GM12878 (cell line): ENCODE data around the gene NTM. TPM values are rescaled to one million over a fixed set of nuclear protein-coding genes. Genes with fewer than 3 reads are reported as not detected.

ENCODE experiments used
- ATAC-seq: fragments of 200-7000 bp; cut with Tn5 transposase; 3 replicates; pipeline ENCODE4 v1.9.1; 2020; ENCODE audit warnings: mild to moderate bottlenecking, moderate library complexity
- BruUV-seq: library from RNA; stranded (reverse); fragments of 400-500 nt; replicated peaks from 2 replicates; lab custom pipeline; 2021; lab: Mats Ljungman, UMichigan
- CTCF ChIA-PET: fragments of 300-600 bp; sonication (Branson Sonifier 250); formaldehyde crosslinking; extraction: SDS; loops from one replicate; lab custom pipeline; 2021; ENCODE audit warnings: inconsistent platforms; lab: Yijun Ruan, JAX
- POLR2A ChIA-PET: fragments of 350-600 bp; formaldehyde crosslinking; extraction: SDS; loops from one replicate; lab custom pipeline; 2021; ENCODE audit warnings: inconsistent platforms; lab: Charles Lee
- RAD21 ChIA-PET: fragments of 300-600 bp; sonication (Branson Sonifier 250); formaldehyde crosslinking; loops from one replicate; lab custom pipeline; 2023; ENCODE audit warnings: antibody characterized with exemption; ENCODE audit not compliant: unreplicated experiment; lab: Charles Lee
- SMC1A ChIA-PET: fragments of 300-600 bp; sonication (Branson Sonifier 250); formaldehyde crosslinking; loops from one replicate; lab custom pipeline; 2023; ENCODE audit not compliant: unreplicated experiment, uncharacterized antibody; lab: Charles Lee
- DNase-seq: peaks from one replicate; pipeline ENCODE4 v3.0.0-alpha.2; 2011; ENCODE audit warnings: low read depth, low spot score
- FAIRE-seq: peaks from 3 replicates; lab custom pipeline; 2011; peaks lifted over from hg19 to GRCh38; lab: Jason Lieb, UNC
- H2AFZ ChIP-seq: 2 replicates; pipeline ENCODE4 v1.6.0; 2011; ENCODE audit warnings: low read depth, low read length, control low read depth; ENCODE audit not compliant: control insufficient read depth
- H3K27ac ChIP-seq: 2 replicates; pipeline ENCODE4 v1.5.1; 2011; ENCODE audit warnings: control low read depth; ENCODE audit not compliant: control insufficient read depth, insufficient read depth
- H3K27me3 ChIP-seq, 2 experiments: replicated peaks in 1 of 2; 2 replicates each; pipeline versions ENCODE4 v1.6.0 to v1.6.1; 2011; ENCODE audit warnings: low read length in 1 of 2; ENCODE audit not compliant: control insufficient read depth in 2 of 2, insufficient read depth in 2 of 2
- H3K36me3 ChIP-seq, 2 experiments: 2 replicates each; pipeline ENCODE4 v1.5.1; 2011; ENCODE audit warnings: low read length in 1 of 2; ENCODE audit not compliant: control insufficient read depth in 2 of 2, insufficient read depth in 2 of 2
- H3K4me1 ChIP-seq: 2 replicates; pipeline ENCODE4 v1.6.1; 2011; ENCODE audit warnings: mild to moderate bottlenecking, low read length, moderate library complexity, mixed read lengths; ENCODE audit not compliant: control insufficient read depth, insufficient read depth
- H3K4me2 ChIP-seq: 2 replicates; pipeline ENCODE4 v1.6.0; 2011; ENCODE audit warnings: control low read depth; ENCODE audit not compliant: control insufficient read depth, insufficient read depth
- H3K4me3 ChIP-seq: fragments of 200-600 bp; sonication (generic); 2 replicates; pipeline ENCODE4 v1.5.1; 2016
- H3K79me2 ChIP-seq: 2 replicates; pipeline ENCODE4 v1.6.0; 2011; ENCODE audit warnings: low read length; ENCODE audit not compliant: control insufficient read depth, insufficient read depth
- H3K9ac ChIP-seq: 2 replicates; pipeline ENCODE4 v1.8.0; 2011; ENCODE audit warnings: low read length, control low read depth, mixed read lengths; ENCODE audit not compliant: control insufficient read depth, insufficient read depth
- H3K9me3 ChIP-seq: replicated peaks from 3 replicates; pipeline ENCODE4 v1.5.1; 2011; ENCODE audit warnings: mild to moderate bottlenecking, low read length; ENCODE audit not compliant: control insufficient read depth, insufficient read depth
- H4K20me1 ChIP-seq: 2 replicates; pipeline ENCODE4 v1.6.0; 2011; ENCODE audit not compliant: control insufficient read depth, insufficient read depth
- ZNF274 ChIP-seq: IDR thresholded peaks from one replicate; pipeline ENCODE4 v1.8.0; 2011; ENCODE audit not compliant: insufficient read length, insufficient read depth
- ZNF384 ChIP-seq: IDR thresholded peaks from 2 replicates; pipeline ENCODE4 v1.6.1; 2012; ENCODE audit warnings: low read depth, mild to moderate bottlenecking, low read length, improper control_type of control experiment, borderline replicate concordance
- WGBS: methylation state at CpG from one replicate; pipeline ENCODE4 v1.1.6; 2016; ENCODE audit warnings: low lambda C conversion rate; ENCODE audit not compliant: insufficient replicate concordance, insufficient coverage; ENCODE audit errors: missing lambda C conversion rate; 5-methylcytosine and 5-hydroxymethylcytosine counted together
- in situ Hi-C: fragments of 300-500 bp; cut with MboI; formaldehyde crosslinking; loops from 9 replicates; pipeline ENCODE4 v1.14.3; 2018; ENCODE audit warnings: mixed read lengths
- intact Hi-C: fragments of 100-400 bp; cut with micrococcal nuclease; formaldehyde crosslinking; loops from one replicate; pipeline ENCODE4 v1.14.2; 2022; ENCODE audit not compliant: unreplicated experiment
- polyA plus RNA-seq, 11 experiments: library from polyadenylated mRNA; depleted of rRNA in 4 of 11; unstranded in 6 of 11; stranded (reverse) in 5 of 11; fragments of >200 nt; fragmentation: Nextera tagmentation in 4 of 11; fragmentation: Illumina TruSeq in 1 of 11; extraction: Ambion mirVana in 4 of 11; extraction: Trizol in 1 of 11; gene quantifications; 1 replicate in 1 of 11; 2 replicates in 10 of 11; pipeline versions ENCODE4 v1.2.1 to v1.2.3, GENCODE V29; 2011 to 2016; ENCODE audit warnings: inconsistent platforms in 2 of 11, missing spikeins in 2 of 11, low read depth in 1 of 11
- total RNA-seq, 4 experiments: library from RNA; depleted of rRNA in 3 of 4; stranded (reverse); fragments of >200 nt in 3 of 4; fragmentation: Illumina TruSeq in 1 of 4; extraction: Trizol in 1 of 4; gene quantifications; 2 replicates each; pipeline versions ENCODE4 v1.2.1 to v1.2.3, GENCODE V29; 2013 to 2021
- TF ChIP-seq, protein P1 (sequence below): fragments of 450-650 bp; IDR thresholded peaks from 2 replicates; pipeline ENCODE4 v1.6.1; 2016; ENCODE audit warnings: mild to moderate bottlenecking, moderate library complexity, borderline replicate concordance
- TF ChIP-seq, protein P2 (sequence below): IDR thresholded peaks from 2 replicates; pipeline ENCODE4 v1.6.1; 2012; ENCODE audit warnings: low read depth, low read length, improper control_type of control experiment

Gene NTM
- total and polyA plus RNA-seq, 10 of the 15 experiments (the other 5 are each of a cell fraction or from before 2014, with no cell fraction given), result not detected

DNA sequence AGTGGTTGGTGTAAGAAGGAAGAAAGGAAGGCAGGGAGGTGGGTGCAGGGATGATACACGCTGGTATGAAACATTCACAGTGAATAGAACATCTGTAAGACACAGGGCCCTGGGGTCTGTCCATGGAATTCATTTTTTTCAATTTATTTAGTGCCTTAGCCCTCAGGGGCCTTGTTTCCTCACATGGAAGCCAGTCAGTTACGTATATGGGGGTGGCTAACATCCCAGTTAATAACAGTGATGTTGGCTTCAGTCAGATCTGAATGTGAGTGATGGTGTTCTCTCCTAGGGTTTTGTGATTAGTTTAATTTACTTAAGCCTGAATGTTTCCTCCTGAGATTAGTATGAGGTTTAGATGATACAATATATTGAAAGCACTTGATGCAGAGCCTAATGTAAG is 577.1 kb downstream of the NTM start:
- no peak overlapping the region for H3K4me2 ChIP-seq
- H3K36me3 ChIP-seq, result no peaks in the 10 kb centered on the region
- H3K27ac ChIP-seq, result no peak overlapping the region
- in situ Hi-C loops, result no loop called here
- no peak overlapping the region for H3K9ac ChIP-seq
- H3K9me3 ChIP-seq, result no peaks in the 10 kb centered on the region
- H3K79me2 ChIP-seq, result no peaks in the 10 kb centered on the region
- BruUV-seq, result no TSS peak
- 6% methylated on average over 2 of the region's 2 CpGs for WGBS
- POLR2A ChIA-PET, result no interaction called here
- CTCF ChIA-PET, result no interaction called here
- ATAC-seq, result no peak
- H3K4me1 ChIP-seq, result no peaks in the 10 kb centered on the region
- no peak for DNase-seq
- TF ChIP-seq, protein P1, sequence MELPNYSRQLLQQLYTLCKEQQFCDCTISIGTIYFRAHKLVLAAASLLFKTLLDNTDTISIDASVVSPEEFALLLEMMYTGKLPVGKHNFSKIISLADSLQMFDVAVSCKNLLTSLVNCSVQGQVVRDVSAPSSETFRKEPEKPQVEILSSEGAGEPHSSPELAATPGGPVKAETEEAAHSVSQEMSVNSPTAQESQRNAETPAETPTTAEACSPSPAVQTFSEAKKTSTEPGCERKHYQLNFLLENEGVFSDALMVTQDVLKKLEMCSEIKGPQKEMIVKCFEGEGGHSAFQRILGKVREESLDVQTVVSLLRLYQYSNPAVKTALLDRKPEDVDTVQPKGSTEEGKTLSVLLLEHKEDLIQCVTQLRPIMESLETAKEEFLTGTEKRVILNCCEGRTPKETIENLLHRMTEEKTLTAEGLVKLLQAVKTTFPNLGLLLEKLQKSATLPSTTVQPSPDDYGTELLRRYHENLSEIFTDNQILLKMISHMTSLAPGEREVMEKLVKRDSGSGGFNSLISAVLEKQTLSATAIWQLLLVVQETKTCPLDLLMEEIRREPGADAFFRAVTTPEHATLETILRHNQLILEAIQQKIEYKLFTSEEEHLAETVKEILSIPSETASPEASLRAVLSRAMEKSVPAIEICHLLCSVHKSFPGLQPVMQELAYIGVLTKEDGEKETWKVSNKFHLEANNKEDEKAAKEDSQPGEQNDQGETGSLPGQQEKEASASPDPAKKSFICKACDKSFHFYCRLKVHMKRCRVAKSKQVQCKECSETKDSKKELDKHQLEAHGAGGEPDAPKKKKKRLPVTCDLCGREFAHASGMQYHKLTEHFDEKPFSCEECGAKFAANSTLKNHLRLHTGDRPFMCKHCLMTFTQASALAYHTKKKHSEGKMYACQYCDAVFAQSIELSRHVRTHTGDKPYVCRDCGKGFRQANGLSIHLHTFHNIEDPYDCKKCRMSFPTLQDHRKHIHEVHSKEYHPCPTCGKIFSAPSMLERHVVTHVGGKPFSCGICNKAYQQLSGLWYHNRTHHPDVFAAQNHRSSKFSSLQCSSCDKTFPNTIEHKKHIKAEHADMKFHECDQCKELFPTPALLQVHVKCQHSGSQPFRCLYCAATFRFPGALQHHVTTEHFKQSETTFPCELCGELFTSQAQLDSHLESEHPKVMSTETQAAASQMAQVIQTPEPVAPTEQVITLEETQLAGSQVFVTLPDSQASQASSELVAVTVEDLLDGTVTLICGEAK, result no peak
- TF ChIP-seq ZNF274 (no peak), ZNF384 (no peak)
- TF ChIP-seq, protein P2, sequence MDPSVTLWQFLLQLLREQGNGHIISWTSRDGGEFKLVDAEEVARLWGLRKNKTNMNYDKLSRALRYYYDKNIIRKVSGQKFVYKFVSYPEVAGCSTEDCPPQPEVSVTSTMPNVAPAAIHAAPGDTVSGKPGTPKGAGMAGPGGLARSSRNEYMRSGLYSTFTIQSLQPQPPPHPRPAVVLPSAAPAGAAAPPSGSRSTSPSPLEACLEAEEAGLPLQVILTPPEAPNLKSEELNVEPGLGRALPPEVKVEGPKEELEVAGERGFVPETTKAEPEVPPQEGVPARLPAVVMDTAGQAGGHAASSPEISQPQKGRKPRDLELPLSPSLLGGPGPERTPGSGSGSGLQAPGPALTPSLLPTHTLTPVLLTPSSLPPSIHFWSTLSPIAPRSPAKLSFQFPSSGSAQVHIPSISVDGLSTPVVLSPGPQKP, result no peak
- TF ChIP-seq, all 136 proteins: peak for 0
- RAD21 ChIA-PET, result no interaction called here
- SMC1A ChIA-PET, result no interaction called here
- FAIRE-seq, result no peak
- no peaks in the 10 kb centered on the region for H4K20me1 ChIP-seq
- intact Hi-C loops, result no loop called here
- H3K4me3 ChIP-seq, result no peak overlapping the region
- peaks cover 0 to 2% of the 10 kb centered on the region in 2 experiments; a peak in 2 of 4 replicates for H3K27me3 ChIP-seq
- no peak overlapping the region for H2AFZ ChIP-seq
